Upper lobe of left lung (tissue), 6 donors: ENCODE measurements around the gene PPP1R13B. TPM values are rescaled to one million over a fixed set of nuclear protein-coding genes. Genes with fewer than 3 reads are reported as not detected.

Source experiments
- ATAC-seq, 2 donors: fragments of 200-7000 bp; cut with Tn5 transposase; one replicate each; pipeline ENCODE4 v1.9.1; 2022; ENCODE audit warnings: mild to moderate bottlenecking in 2 of 2, moderate library complexity in 2 of 2; ENCODE audit not compliant: low FRiP score in 2 of 2
- DNase-seq, 2 donors: peaks; one replicate each; pipeline ENCODE4 v3.0.0-alpha.2; 2019 to 2020
- H3K27ac ChIP-seq, 4 donors: fragments of 200-600 bp; sonication (generic); one replicate each; pipeline ENCODE4 v1.5.1; 2016 to 2019
- H3K27me3 ChIP-seq, 4 donors: fragments of 200-600 bp; sonication (generic); one replicate each; pipeline ENCODE4 v1.5.1; 2017 to 2019
- H3K36me3 ChIP-seq, 4 donors: fragments of 200-600 bp; sonication (generic); one replicate each; pipeline ENCODE4 v1.5.1; 2016 to 2019
- H3K4me1 ChIP-seq, 4 donors: fragments of 200-600 bp; sonication (generic); one replicate each; pipeline ENCODE4 v1.5.1; 2018 to 2019
- H3K4me3 ChIP-seq, 4 donors: fragments of 200-600 bp; sonication (generic); one replicate each; pipeline ENCODE4 v1.5.1; 2017 to 2019; ENCODE audit warnings: mild to moderate bottlenecking in 2 of 4, moderate library complexity in 1 of 4
- H3K9me3 ChIP-seq, 4 donors: fragments of 200-600 bp; sonication (generic); one replicate each; pipeline ENCODE4 v1.5.1; 2018 to 2019
- EP300 ChIP-seq, 4 donors: sonication (generic); formaldehyde crosslinking; IDR thresholded peaks; one replicate each; pipeline ENCODE4 v1.5.1; 2017; ENCODE audit warnings: antibody characterized with exemption in 4 of 4, control low read depth in 2 of 4
- POLR2A ChIP-seq, 4 donors: fragments of 450-650 bp; IDR thresholded peaks; one replicate each; pipeline ENCODE4 v1.5.1; 2016 to 2017; ENCODE audit warnings: antibody characterized with exemption in 4 of 4, mild to moderate bottlenecking in 2 of 4
- POLR2AphosphoS5 ChIP-seq, 2 donors: sonication (generic); formaldehyde crosslinking; IDR thresholded peaks; one replicate each; pipeline ENCODE4 v1.5.1; 2017; ENCODE audit warnings: antibody characterized with exemption in 2 of 2
- WGBS, 2 donors: methylation state at CpG; one replicate each; pipeline ENCODE4 v1.1.5; 2017 to 2018; 5-methylcytosine and 5-hydroxymethylcytosine counted together
- total RNA-seq, 6 donors: library from RNA; depleted of rRNA in 4 of 6; stranded (reverse); fragments of >200 nt in 4 of 6; gene quantifications; one replicate each; pipeline versions ENCODE4 v1.1.0 to v1.2.1, GENCODE V29; 2016 to 2021
- TF ChIP-seq, protein P1 (sequence below), 6 experiments: fragments of 450-650 bp in 4 of 6; fragments of 200-600 bp in 2 of 6; sonication (generic) in 2 of 6; IDR thresholded peaks; one replicate each; pipeline ENCODE4 v1.5.1; 2016 to 2019; ENCODE audit warnings: antibody characterized with exemption in 6 of 6
- donor health status: DM: no; HTN: no; CAD: no; lungs with moderate emphysema.
- donor health status: DM: no; HTN: yes; CAD: no; lungs with severe emphysema.

PPP1R13B gene
- total RNA-seq, 6 donors from 2014 or later, result 37.0 to 117 (median 71.1) TPM

DNA sequence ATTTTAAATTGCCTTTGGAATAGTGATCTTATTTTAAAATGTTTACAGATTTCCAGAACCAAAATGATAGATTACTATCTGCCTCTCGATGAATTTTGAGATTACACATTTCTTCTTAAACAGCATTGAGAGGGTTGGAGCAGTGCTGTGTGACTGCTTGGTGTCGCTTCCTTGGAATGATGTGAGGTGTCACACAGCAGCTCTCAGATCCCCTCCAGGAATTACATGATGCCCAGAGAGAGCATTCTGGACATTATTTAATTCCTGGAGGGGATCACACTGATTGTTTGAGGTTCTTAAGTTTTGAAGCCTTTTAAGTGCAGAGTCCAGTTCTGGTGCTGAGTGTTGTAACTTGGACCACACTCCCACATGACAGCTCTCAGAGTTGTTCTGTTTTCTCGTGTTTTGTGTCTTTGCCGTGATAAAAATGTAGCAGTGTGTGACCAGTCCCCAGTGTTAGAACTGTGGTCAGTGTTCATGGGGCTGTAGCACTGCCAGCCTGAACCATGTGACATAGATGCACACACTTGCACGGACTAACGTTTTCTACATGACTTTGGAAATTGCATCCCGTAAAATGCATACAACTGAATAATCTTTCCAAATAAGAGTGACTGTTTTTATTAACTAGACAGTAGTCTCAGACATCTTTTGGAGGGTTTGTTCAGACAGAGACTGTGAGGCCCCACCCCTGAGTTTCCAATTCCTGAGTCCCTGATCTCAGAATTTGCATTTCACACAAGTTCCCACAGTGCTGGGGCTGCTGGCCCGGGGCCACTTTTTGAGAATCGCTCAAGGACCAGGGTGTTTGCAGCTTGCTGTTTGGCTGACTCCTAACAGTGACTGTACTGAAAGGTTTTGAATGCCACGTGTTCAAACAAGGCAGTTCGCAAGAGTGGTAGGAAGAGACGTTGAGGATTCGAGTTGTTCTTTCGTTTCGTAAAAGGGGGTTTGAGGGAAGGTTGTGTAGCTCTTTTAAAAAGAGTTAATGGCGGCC is 158.2 kb downstream of the PPP1R13B start:
- DNase-seq (peak in 1 of 2 donors; percentile 74), ATAC-seq (peak; percentile 58 to 75)
- peaks cover 3 to 20% (median 11%) of the 10 kb centered on the region in 4 donors for H3K4me1 ChIP-seq
- H3K4me3 ChIP-seq, result peak overlapping the region in 1 of 4 donors; percentile 14
- H3K27ac ChIP-seq, result peak overlapping the region in 3 of 4 donors; percentile 5 to 51 (median 45)
- peaks cover 5 to 87% (median 56%) of the 10 kb centered on the region in 4 donors for H3K36me3 ChIP-seq
- WGBS, 2 donors, result 66 to 77% methylated on average over 16 of the region's 16 CpGs
- no peaks in the 10 kb centered on the region for H3K9me3 ChIP-seq
- TF ChIP-seq POLR2A (IDR thresholded peaks at IDR 0.05), result no peak
- no peak for TF ChIP-seq EP300 (IDR thresholded peaks at IDR 0.05)
- TF ChIP-seq POLR2AphosphoS5 (IDR thresholded peaks at IDR 0.05), result no peak
- TF ChIP-seq, protein P1, sequence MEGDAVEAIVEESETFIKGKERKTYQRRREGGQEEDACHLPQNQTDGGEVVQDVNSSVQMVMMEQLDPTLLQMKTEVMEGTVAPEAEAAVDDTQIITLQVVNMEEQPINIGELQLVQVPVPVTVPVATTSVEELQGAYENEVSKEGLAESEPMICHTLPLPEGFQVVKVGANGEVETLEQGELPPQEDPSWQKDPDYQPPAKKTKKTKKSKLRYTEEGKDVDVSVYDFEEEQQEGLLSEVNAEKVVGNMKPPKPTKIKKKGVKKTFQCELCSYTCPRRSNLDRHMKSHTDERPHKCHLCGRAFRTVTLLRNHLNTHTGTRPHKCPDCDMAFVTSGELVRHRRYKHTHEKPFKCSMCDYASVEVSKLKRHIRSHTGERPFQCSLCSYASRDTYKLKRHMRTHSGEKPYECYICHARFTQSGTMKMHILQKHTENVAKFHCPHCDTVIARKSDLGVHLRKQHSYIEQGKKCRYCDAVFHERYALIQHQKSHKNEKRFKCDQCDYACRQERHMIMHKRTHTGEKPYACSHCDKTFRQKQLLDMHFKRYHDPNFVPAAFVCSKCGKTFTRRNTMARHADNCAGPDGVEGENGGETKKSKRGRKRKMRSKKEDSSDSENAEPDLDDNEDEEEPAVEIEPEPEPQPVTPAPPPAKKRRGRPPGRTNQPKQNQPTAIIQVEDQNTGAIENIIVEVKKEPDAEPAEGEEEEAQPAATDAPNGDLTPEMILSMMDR (IDR thresholded peaks at IDR 0.05), result no peak
- no peaks in the 10 kb centered on the region for H3K27me3 ChIP-seq

DNA sequence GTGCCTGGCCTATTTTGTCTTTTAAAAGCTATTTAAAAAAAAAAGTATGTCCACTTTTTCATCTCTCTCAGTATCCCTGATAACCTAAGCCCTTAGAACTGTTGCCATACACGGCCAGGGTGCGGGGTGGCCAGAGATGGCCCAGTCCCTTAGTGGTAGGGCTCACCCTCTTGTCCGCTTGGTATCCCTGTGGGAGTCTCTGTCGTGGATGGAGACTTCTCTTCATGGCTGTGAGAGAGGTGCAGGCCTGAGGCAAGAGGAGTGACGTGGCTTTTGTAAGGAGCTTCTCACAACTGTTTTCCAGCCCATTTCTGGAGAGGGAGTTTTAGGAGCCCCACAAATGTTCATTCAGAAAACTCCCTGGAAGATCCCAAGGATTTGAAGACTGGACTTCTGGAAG is 158.9 kb downstream of the PPP1R13B start:
- TF ChIP-seq, protein P1 (IDR thresholded peaks at IDR 0.05), result no peak
- TF ChIP-seq EP300 (IDR thresholded peaks at IDR 0.05), result no peak
- no peak for TF ChIP-seq POLR2AphosphoS5 (IDR thresholded peaks at IDR 0.05)
- TF ChIP-seq POLR2A (IDR thresholded peaks at IDR 0.05), result no peak
- Histone ChIP-seq H3K9me3 (no peaks in the 10 kb centered on the region), H3K27me3 (no peaks in the 10 kb centered on the region), H3K36me3 (peaks cover 0 to 86% (median 57%) of the 10 kb centered on the region in 4 donors), H3K4me1 (peaks cover 3 to 16% (median 8%) of the 10 kb centered on the region in 4 donors), H3K27ac (no peak overlapping the region), H3K4me3 (no peak overlapping the region)
- ATAC-seq, result no peak
- no peak for DNase-seq
- 87 to 88% methylated on average over 5 of the region's 5 CpGs for WGBS, 2 donors

DNA sequence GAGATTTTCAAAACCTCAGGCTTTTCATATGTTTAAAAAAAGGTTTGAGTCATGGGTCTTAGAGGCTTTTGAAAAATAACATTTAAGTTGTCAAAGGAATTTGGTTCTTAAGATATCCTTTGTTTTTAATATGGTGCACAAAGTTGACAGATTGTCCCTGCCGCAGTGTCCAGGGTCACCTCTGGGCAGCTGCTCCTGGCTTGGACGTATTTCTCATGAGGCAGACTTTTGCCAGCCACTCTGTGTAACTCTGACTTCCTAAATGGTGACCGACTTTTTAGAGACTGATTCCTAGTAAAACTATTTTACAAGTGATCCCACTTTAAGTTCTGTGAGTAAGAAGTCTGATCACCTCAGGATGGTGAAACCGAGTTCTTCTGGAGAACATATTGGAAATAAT is 159.7 kb downstream of the PPP1R13B start:
- Histone ChIP-seq H3K36me3 (peaks cover 6 to 86% (median 57%) of the 10 kb centered on the region in 4 donors), H3K9me3 (no peaks in the 10 kb centered on the region), H3K4me3 (no peak overlapping the region), H3K27me3 (no peaks in the 10 kb centered on the region), H3K27ac (peak overlapping the region in 1 of 4 donors; percentile 15), H3K4me1 (peaks cover 0 to 9% (median 5%) of the 10 kb centered on the region in 4 donors)
- DNase-seq, result no peak
- TF ChIP-seq, protein P1 (IDR thresholded peaks at IDR 0.05), result no peak
- no peak for TF ChIP-seq POLR2A (IDR thresholded peaks at IDR 0.05)
- TF ChIP-seq POLR2AphosphoS5 (IDR thresholded peaks at IDR 0.05), result no peak
- no peak for TF ChIP-seq EP300 (IDR thresholded peaks at IDR 0.05)
- WGBS, 2 donors, result 88 to 96% methylated on average over 4 of the region's 4 CpGs
- no peak for ATAC-seq

DNA sequence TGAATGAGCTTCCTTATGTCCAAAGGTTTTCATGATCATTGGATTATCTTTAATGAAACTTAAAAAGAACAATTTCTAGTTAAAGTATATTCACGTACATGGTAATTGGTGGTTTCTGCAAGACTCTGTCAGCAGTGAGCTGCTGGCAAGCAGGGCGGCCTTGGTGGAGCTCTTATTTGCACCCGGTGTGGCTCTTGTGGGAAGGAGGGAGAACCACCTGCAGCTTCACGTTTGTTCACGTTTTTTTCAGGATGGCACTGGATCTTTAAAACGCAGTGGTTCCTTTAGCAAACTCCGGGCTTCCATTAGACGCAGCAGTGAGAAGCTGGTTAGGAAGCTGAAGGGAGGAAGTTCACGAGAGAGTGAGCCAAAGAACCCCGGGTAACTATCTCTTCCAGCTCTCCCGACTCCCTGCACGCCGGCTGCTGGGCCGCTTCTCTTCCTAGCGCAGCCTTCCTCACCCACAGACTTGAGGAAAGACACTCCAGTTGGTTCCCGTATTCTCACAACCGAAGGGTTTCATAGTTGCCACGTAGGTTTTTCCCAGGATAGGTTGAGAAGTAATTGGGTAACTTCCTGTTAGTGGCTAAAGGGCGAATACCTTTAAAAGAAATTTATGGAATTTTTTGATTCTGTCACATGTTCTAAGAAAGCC is 160.4 kb downstream of the PPP1R13B start:
- no peaks in the 10 kb centered on the region for H3K27me3 ChIP-seq
- no peaks in the 10 kb centered on the region for H3K9me3 ChIP-seq
- WGBS, 2 donors, result 78 to 82% methylated on average over 19 of the region's 19 CpGs
- peaks cover 7 to 86% (median 60%) of the 10 kb centered on the region in 4 donors for H3K36me3 ChIP-seq
- ATAC-seq (no peak), DNase-seq (no peak)
- peaks cover 0 to 9% (median 4%) of the 10 kb centered on the region in 4 donors for H3K4me1 ChIP-seq
- H3K4me3 ChIP-seq, result no peak overlapping the region
- H3K27ac ChIP-seq, result no peak overlapping the region
- TF ChIP-seq EP300 (IDR thresholded peaks at IDR 0.05), result no peak
- TF ChIP-seq, protein P1 (IDR thresholded peaks at IDR 0.05), result no peak
- TF ChIP-seq POLR2AphosphoS5 (IDR thresholded peaks at IDR 0.05), result no peak
- TF ChIP-seq POLR2A (IDR thresholded peaks at IDR 0.05), result no peak
